HCT116 (cell line): ENCODE measurements around the gene CCDC124. TPM values are rescaled to one million over a fixed set of nuclear protein-coding genes. Genes with fewer than 3 reads are reported as not detected.

Experiments used
- ATAC-seq: fragments of 200-7000 bp; cut with Tn5 transposase; 2 replicates; pipeline ENCODE4 v1.9.1; 2020; ENCODE audit warnings: mild to moderate bottlenecking, moderate library complexity
- BruUV-seq: library from RNA; stranded (reverse); fragments of 400-500 nt; replicated peaks from 2 replicates; lab custom pipeline; 2021; lab: Mats Ljungman, UMichigan
- CTCF ChIA-PET: fragments of 300-600 bp; sonication (Branson Sonifier 250); formaldehyde crosslinking; loops from one replicate; lab custom pipeline; 2021; ENCODE audit warnings: antibody characterized with exemption; lab: Charles Lee
- POLR2A ChIA-PET: fragments of 300-600, 350-600 bp; sonication (Branson Sonifier 250); formaldehyde crosslinking; loops from one replicate; lab custom pipeline; 2021; ENCODE audit warnings: antibody characterized with exemption; lab: Charles Lee
- RAD21 ChIA-PET, 2 experiments: fragments of 300-600 bp; sonication (Branson Sonifier 250); formaldehyde crosslinking; loops; one replicate each; lab custom pipeline; 2023; ENCODE audit warnings: low total read pairs in 2 of 2; ENCODE audit not compliant: uncharacterized antibody in 2 of 2, unreplicated experiment in 2 of 2, low non-redundant PET in 1 of 2; lab: Charles Lee
- DNase-seq: peaks from one replicate; pipeline ENCODE4 v3.0.0-alpha.2; 2010; ENCODE audit warnings: low read depth, low spot score
- H2AFZ ChIP-seq: fragments of 200-600 bp; shearing (Covaris generic), sonication (generic); 2 replicates; pipeline ENCODE4 v1.6.1; 2017; ENCODE audit warnings: low read depth, mixed run types, mixed read lengths, antibody characterized with exemption, low read length; ENCODE audit not compliant: poor library complexity, severe bottlenecking
- H3K27ac ChIP-seq: 2 replicates; pipeline ENCODE4 v1.5.1; 2012; ENCODE audit warnings: low read depth, low read length
- H3K27me3 ChIP-seq: fragments of 200-600 bp; sonication (generic); 2 replicates; pipeline ENCODE4 v1.6.1; 2016; ENCODE audit warnings: mixed run types, low read length, mixed read lengths; ENCODE audit not compliant: insufficient read depth
- H3K36me3 ChIP-seq, 2 experiments: fragments of 200-500 bp in 1 of 2; fragments of 200-600 bp in 1 of 2; sonication (Bioruptor generic) in 1 of 2; sonication (generic) in 1 of 2; 2 replicates each; pipeline versions ENCODE4 v1.5.1 to v1.6.1; 2014 to 2016; ENCODE audit warnings: low read length in 2 of 2, inconsistent platforms in 1 of 2, mixed read lengths in 1 of 2, mixed run types in 1 of 2; ENCODE audit not compliant: insufficient read depth in 2 of 2, control insufficient read depth in 1 of 2
- H3K4me1 ChIP-seq, 2 experiments: fragments of 200-600 bp in 1 of 2; sonication (generic) in 1 of 2; 2 replicates each; pipeline versions ENCODE4 v1.5.1 to v1.6.1; 2012 to 2017; ENCODE audit warnings: low read length in 2 of 2, inconsistent platforms in 1 of 2, mild to moderate bottlenecking in 1 of 2, mixed read lengths in 1 of 2, mixed run types in 1 of 2, moderate library complexity in 1 of 2; ENCODE audit not compliant: insufficient read depth in 2 of 2, control insufficient read depth in 1 of 2
- H3K4me2 ChIP-seq: fragments of 200-600 bp; sonication (generic); 2 replicates; pipeline ENCODE4 v1.6.1; 2017; ENCODE audit warnings: mixed run types, low read length, mixed read lengths
- H3K4me3 ChIP-seq, 2 experiments: fragments of 200-600 bp in 1 of 2; sonication (generic) in 1 of 2; replicated peaks in 1 of 2; 2 replicates each; pipeline ENCODE4 v1.5.1; 2011 to 2016; ENCODE audit warnings: low read length in 2 of 2, control low read depth in 1 of 2, low read depth in 1 of 2, mild to moderate bottlenecking in 1 of 2, mixed read lengths in 1 of 2, mixed run types in 1 of 2
- H3K79me2 ChIP-seq: fragments of 200-600 bp; sonication (generic); 2 replicates; pipeline ENCODE4 v1.6.1; 2017; ENCODE audit warnings: mild to moderate bottlenecking, mixed run types, low read length, moderate library complexity, mixed read lengths; ENCODE audit not compliant: insufficient read depth
- H3K9ac ChIP-seq: fragments of 200-600 bp; sonication (generic); 2 replicates; pipeline ENCODE4 v1.6.1; 2016; ENCODE audit warnings: low read length, mixed read lengths
- H3K9me2 ChIP-seq: fragments of 200-600 bp; sonication (generic), shearing (Covaris generic); 2 replicates; pipeline ENCODE4 v1.6.1; 2017; ENCODE audit warnings: mixed run types, mild to moderate bottlenecking, moderate library complexity; ENCODE audit not compliant: insufficient read depth
- H3K9me3 ChIP-seq, 2 experiments: fragments of 200-500 bp in 1 of 2; fragments of 200-600 bp in 1 of 2; sonication (Bioruptor generic) in 1 of 2; sonication (generic) in 1 of 2; 2 replicates each; pipeline ENCODE4 v1.6.1; 2014 to 2017; ENCODE audit warnings: low read length in 2 of 2, mixed read lengths in 2 of 2, inconsistent platforms in 1 of 2, low read depth in 1 of 2, mild to moderate bottlenecking in 1 of 2, mixed run types in 1 of 2, moderate library complexity in 1 of 2; ENCODE audit not compliant: control insufficient read depth in 1 of 2, insufficient read depth in 1 of 2
- H4K20me1 ChIP-seq: fragments of 200-600 bp; sonication (generic), shearing (Covaris generic); 2 replicates; pipeline ENCODE4 v1.6.1; 2017; ENCODE audit warnings: mixed run types, mild to moderate bottlenecking, moderate library complexity; ENCODE audit not compliant: insufficient read depth
- CBX3 ChIP-seq: IDR thresholded peaks from 2 replicates; pipeline ENCODE4 v1.6.1; 2012; ENCODE audit warnings: low read depth
- CEBPB ChIP-seq: IDR thresholded peaks from 2 replicates; pipeline ENCODE4 v1.6.1; 2012; ENCODE audit warnings: low read depth
- CTCF ChIP-seq, 3 experiments: fragments of 200-600 bp in 1 of 3; sonication (generic) in 1 of 3; IDR thresholded peaks in 2 of 3; conservative IDR thresholded peaks in 1 of 3; 2 replicates each; pipeline ENCODE4 v1.5.1; 2012 to 2017; ENCODE audit warnings: low read depth in 2 of 3, low read length in 2 of 3, antibody characterized with exemption in 1 of 3, borderline replicate concordance in 1 of 3, control low read depth in 1 of 3, mild to moderate bottlenecking in 1 of 3, mixed read lengths in 1 of 3, mixed run types in 1 of 3, moderate library complexity in 1 of 3; ENCODE audit not compliant: insufficient read depth in 1 of 3
- EGR1 ChIP-seq: IDR thresholded peaks from 2 replicates; pipeline ENCODE4 v1.6.1; 2012; ENCODE audit warnings: low read depth
- ELF1 ChIP-seq: IDR thresholded peaks from 2 replicates; pipeline ENCODE4 v1.6.1; 2012; ENCODE audit warnings: low read depth, borderline replicate concordance
- EZH2 ChIP-seq: fragments of 200-600 bp; sonication (generic); IDR thresholded peaks from 2 replicates; pipeline ENCODE4 v1.6.1; 2017; ENCODE audit warnings: antibody characterized with exemption, mixed run types
- FOSL1 ChIP-seq: IDR thresholded peaks from 2 replicates; pipeline ENCODE4 v1.6.1; 2012; ENCODE audit warnings: low read depth
- POLR2A ChIP-seq: IDR thresholded peaks from 2 replicates; pipeline ENCODE4 v1.7.0; 2011; ENCODE audit warnings: borderline replicate concordance; ENCODE audit not compliant: insufficient read depth, insufficient read length; ENCODE audit errors: extremely low read depth
- POLR2AphosphoS5 ChIP-seq: IDR thresholded peaks from 2 replicates; pipeline ENCODE4 v1.6.1; 2011; ENCODE audit warnings: mild to moderate bottlenecking, low read depth, low read length, moderate library complexity
- RAD21 ChIP-seq: IDR thresholded peaks from 2 replicates; pipeline ENCODE4 v1.6.1; 2012; ENCODE audit warnings: low read depth, mild to moderate bottlenecking
- SIN3A ChIP-seq: IDR thresholded peaks from 2 replicates; pipeline ENCODE4 v1.6.1; 2012; ENCODE audit warnings: low read depth
- TCF7L2 ChIP-seq: IDR thresholded peaks from 2 replicates; pipeline ENCODE4 v1.7.0; 2011; ENCODE audit warnings: borderline replicate concordance, inconsistent platforms; ENCODE audit not compliant: insufficient read depth, insufficient read length; ENCODE audit errors: extremely low read depth
- ZFX ChIP-seq: fragments of 450-650 bp; IDR thresholded peaks from 2 replicates; pipeline ENCODE4 v1.6.1; 2017
- ZNF274 ChIP-seq: fragments of 200-500 bp; sonication (Bioruptor generic); IDR thresholded peaks from 2 replicates; pipeline ENCODE4 v1.6.1; 2014; ENCODE audit warnings: mild to moderate bottlenecking, low read depth, low read length, inconsistent platforms
- intact Hi-C: fragments of 100-400 bp; cut with micrococcal nuclease; formaldehyde crosslinking; loops from 2 replicates; pipeline ENCODE4 v1.10.0; 2022
- total RNA-seq: library from RNA; stranded (reverse); gene quantifications from one replicate; pipeline ENCODE4 v1.2.1, GENCODE V29; 2021; ENCODE audit not compliant: unreplicated experiment
- TF ChIP-seq, protein P1 (sequence below): IDR thresholded peaks from 2 replicates; pipeline ENCODE4 v1.6.1; 2012
- TF ChIP-seq, protein P2 (sequence below): IDR thresholded peaks from 2 replicates; pipeline ENCODE4 v1.6.1; 2011; ENCODE audit warnings: mild to moderate bottlenecking, low read length, moderate library complexity; ENCODE audit not compliant: insufficient replicate concordance; ENCODE audit errors: extremely low read depth

The CCDC124 gene
- total RNA-seq, 1 experiment from 2014 or later: 177 TPM

- intact Hi-C loops: no loop called here
- RAD21 ChIA-PET: no interaction called here
- no peak overlapping the region for H3K4me3 ChIP-seq
- no peaks in the 10 kb centered on the region for H3K36me3 ChIP-seq
- no peak overlapping the region for H3K27ac ChIP-seq
- CTCF ChIA-PET: no interaction called here
- no peak for TF ChIP-seq SIN3A
- TF ChIP-seq RAD21: no peak
- TF ChIP-seq POLR2A: no peak
- TF ChIP-seq, protein P1, sequence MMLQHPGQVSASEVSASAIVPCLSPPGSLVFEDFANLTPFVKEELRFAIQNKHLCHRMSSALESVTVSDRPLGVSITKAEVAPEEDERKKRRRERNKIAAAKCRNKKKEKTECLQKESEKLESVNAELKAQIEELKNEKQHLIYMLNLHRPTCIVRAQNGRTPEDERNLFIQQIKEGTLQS: no peak
- TF ChIP-seq CTCF (IDR thresholded peaks at IDR 0.05 in 2 of 3, conservative IDR thresholded peaks at IDR 0.05 in 1 of 3; ENCODE audit: borderline replicate concordance in 1 of 3, insufficient read depth in 1 of 3, low read depth in 2 of 3, low read length in 2 of 3): no peak
- no peak for TF ChIP-seq POLR2AphosphoS5
- TF ChIP-seq EZH2: no peak
- TF ChIP-seq CEBPB: no peak
- TF ChIP-seq CBX3: no peak
- TF ChIP-seq EGR1: no peak
- no peak for TF ChIP-seq TCF7L2
- TF ChIP-seq ZNF274: no peak
- TF ChIP-seq, protein P2, sequence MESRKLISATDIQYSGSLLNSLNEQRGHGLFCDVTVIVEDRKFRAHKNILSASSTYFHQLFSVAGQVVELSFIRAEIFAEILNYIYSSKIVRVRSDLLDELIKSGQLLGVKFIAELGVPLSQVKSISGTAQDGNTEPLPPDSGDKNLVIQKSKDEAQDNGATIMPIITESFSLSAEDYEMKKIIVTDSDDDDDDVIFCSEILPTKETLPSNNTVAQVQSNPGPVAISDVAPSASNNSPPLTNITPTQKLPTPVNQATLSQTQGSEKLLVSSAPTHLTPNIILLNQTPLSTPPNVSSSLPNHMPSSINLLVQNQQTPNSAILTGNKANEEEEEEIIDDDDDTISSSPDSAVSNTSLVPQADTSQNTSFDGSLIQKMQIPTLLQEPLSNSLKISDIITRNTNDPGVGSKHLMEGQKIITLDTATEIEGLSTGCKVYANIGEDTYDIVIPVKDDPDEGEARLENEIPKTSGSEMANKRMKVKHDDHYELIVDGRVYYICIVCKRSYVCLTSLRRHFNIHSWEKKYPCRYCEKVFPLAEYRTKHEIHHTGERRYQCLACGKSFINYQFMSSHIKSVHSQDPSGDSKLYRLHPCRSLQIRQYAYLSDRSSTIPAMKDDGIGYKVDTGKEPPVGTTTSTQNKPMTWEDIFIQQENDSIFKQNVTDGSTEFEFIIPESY: no peak
- no peak for TF ChIP-seq ZFX
- TF ChIP-seq ELF1: no peak
- TF ChIP-seq FOSL1: no peak
- ATAC-seq (no peak), DNase-seq (no peak)
- H3K27me3 ChIP-seq: no peaks in the 10 kb centered on the region
- BruUV-seq: no TSS peak
- no peaks in the 10 kb centered on the region for H4K20me1 ChIP-seq
- POLR2A ChIA-PET: no interaction called here
- no peak overlapping the region for H2AFZ ChIP-seq
- H3K4me1 ChIP-seq: peaks cover 0 to 12% of the 10 kb centered on the region in 2 experiments; a peak in 2 of 4 replicates
- H3K9ac ChIP-seq: no peak overlapping the region
- no peaks in the 10 kb centered on the region for H3K79me2 ChIP-seq
- H3K9me3 ChIP-seq: no peaks in the 10 kb centered on the region
- H3K9me2 ChIP-seq: no peaks in the 10 kb centered on the region
- no peak overlapping the region for H3K4me2 ChIP-seq
Measured at GRCh38 chr19:17981611-17982010, 48.8 kb downstream of the CCDC124 start.
